Common myeloid progenitor, CD34-positive (primary cell): Measurements from ENCODE around the gene ZNF627.
"Not testable (repeated sequence)": the region's sequence is repeated elsewhere in the genome, so short reads cannot be mapped to it uniquely, and the experiment has no call there.

Source experiments
- CTCF ChIA-PET: fragments of 350-600 bp; sonication (Branson Sonifier 250); formaldehyde crosslinking; loops from one replicate; lab custom pipeline; 2021; ENCODE audit warnings: antibody characterized with exemption; lab: Charles Lee
- POLR2A ChIA-PET: fragments of 350-600 bp; sonication (Branson Sonifier 250); formaldehyde crosslinking; loops from one replicate; lab custom pipeline; 2021; ENCODE audit warnings: antibody characterized with exemption; lab: Charles Lee
- DNase-seq, 3 donors: peaks; one replicate each; pipeline versions ENCODE4 v3.0.0 to v3.0.0-alpha.2; 2013
- H3K27ac ChIP-seq, 2 experiments: 1 replicate in 1 of 2; 2 replicates in 1 of 2; pipeline ENCODE4 v1.7.0; 2013; ENCODE audit warnings: inconsistent platforms in 2 of 2, low read length in 2 of 2, mild to moderate bottlenecking in 2 of 2, low read depth in 1 of 2, moderate library complexity in 1 of 2; ENCODE audit not compliant: severe bottlenecking in 2 of 2, insufficient read depth in 1 of 2, poor library complexity in 1 of 2
- H3K27me3 ChIP-seq, 5 experiments: replicated peaks in 2 of 5; 1 replicate in 3 of 5; 2 replicates in 2 of 5; pipeline versions ENCODE4 v1.6.1 to v1.7.0; 2013; ENCODE audit warnings: low read length in 4 of 5, mild to moderate bottlenecking in 2 of 5, moderate library complexity in 2 of 5, inconsistent platforms in 1 of 5; ENCODE audit not compliant: insufficient read depth in 5 of 5, control insufficient read depth in 4 of 5
- H3K36me3 ChIP-seq, 4 experiments: 1 replicate in 2 of 4; 2 replicates in 2 of 4; pipeline versions ENCODE4 v1.6.1 to v1.7.0; 2013; ENCODE audit warnings: low read length in 3 of 4, control low read depth in 1 of 4, mild to moderate bottlenecking in 1 of 4; ENCODE audit not compliant: control insufficient read depth in 4 of 4, insufficient read depth in 4 of 4
- H3K4me1 ChIP-seq, 4 experiments: 1 replicate in 3 of 4; 2 replicates in 1 of 4; pipeline versions ENCODE4 v1.6.1 to v1.7.1; 2013; ENCODE audit warnings: low read length in 3 of 4, mild to moderate bottlenecking in 3 of 4, control low read depth in 1 of 4, inconsistent platforms in 1 of 4, moderate library complexity in 1 of 4; ENCODE audit not compliant: control insufficient read depth in 4 of 4, insufficient read depth in 4 of 4; ENCODE audit errors: control extremely low read depth in 1 of 4
- H3K4me3 ChIP-seq, 7 experiments: 1 replicate in 4 of 7; 2 replicates in 3 of 7; pipeline versions ENCODE4 v1.5.1 to v1.7.0; 2013; ENCODE audit warnings: mild to moderate bottlenecking in 7 of 7, low read length in 6 of 7, moderate library complexity in 6 of 7, inconsistent platforms in 2 of 7, low read depth in 2 of 7, control low read depth in 1 of 7; ENCODE audit not compliant: insufficient read depth in 4 of 7, control insufficient read depth in 1 of 7; ENCODE audit errors: extremely low read depth in 1 of 7
- H3K9me3 ChIP-seq, 5 experiments: 1 replicate in 4 of 5; 2 replicates in 1 of 5; pipeline versions ENCODE4 v1.6.1 to v1.7.1; 2013; ENCODE audit warnings: low read length in 4 of 5, mild to moderate bottlenecking in 2 of 5, inconsistent platforms in 1 of 5, low read depth in 1 of 5, moderate library complexity in 1 of 5; ENCODE audit not compliant: control insufficient read depth in 4 of 5, insufficient read depth in 2 of 5; ENCODE audit errors: control extremely low read depth in 1 of 5
- WGBS: methylation state at CpG from one replicate; pipeline ENCODE4 v1.1.5; 2013; ENCODE audit not compliant: insufficient coverage; 5-methylcytosine and 5-hydroxymethylcytosine counted together

The ZNF627 gene

GRCh38 chr19:11599704-11600103, 2.4 kb downstream of the ZNF627 start:
- Histone ChIP-seq H3K36me3 (peaks cover 4 to 23% (median 17%) of the 10 kb centered on the region in 4 experiments), H3K4me1 (peaks cover 5 to 21% (median 11%) of the 10 kb centered on the region in 4 experiments)
- H3K9me3 ChIP-seq, H3K27me3 ChIP-seq, DNase-seq, H3K27ac ChIP-seq, POLR2A ChIA-PET, H3K4me3 ChIP-seq, CTCF ChIA-PET: not testable (repeated sequence)
- WGBS, result 94% methylated on average over 4 of the region's 8 CpGs

GRCh38 chr19:11606484-11606883, 9.2 kb downstream of the ZNF627 start:
- Histone ChIP-seq H3K4me1 (no peaks in the 10 kb centered on the region), H3K4me3 (no peak overlapping the region), H3K36me3 (peaks cover 9 to 42% (median 27%) of the 10 kb centered on the region in 4 experiments), H3K27ac (no peak overlapping the region), H3K27me3 (no peaks in the 10 kb centered on the region), H3K9me3 (peaks cover 0 to 27% (median 7%) of the 10 kb centered on the region in 5 experiments)
- WGBS, result 96% methylated on average over 8 of the region's 8 CpGs
- CTCF ChIA-PET, result no interaction called here
- POLR2A ChIA-PET, result no interaction called here
- no peak for DNase-seq

- H3K4me1 ChIP-seq, result no peaks in the 10 kb centered on the region
- peaks cover 22 to 44% (median 26%) of the 10 kb centered on the region in 4 experiments for H3K36me3 ChIP-seq
- CTCF ChIA-PET, result interaction anchor here (0.8 kb wide), 1 partner anchor 16 kb away, joined by 3 read pairs; no protein-coding TSS in a partner anchor
- H3K27me3 ChIP-seq, result no peaks in the 10 kb centered on the region
- WGBS, result 100% methylated on average over 1 of the region's 1 CpG
- no peak for DNase-seq
- POLR2A ChIA-PET, result interaction anchor here (0.5 kb wide), 1 partner anchor 398 kb away, joined by 4 read pairs; no protein-coding TSS in a partner anchor
- no peak overlapping the region for H3K4me3 ChIP-seq
- no peak overlapping the region for H3K27ac ChIP-seq
- peaks cover 2 to 28% (median 14%) of the 10 kb centered on the region in 5 experiments for H3K9me3 ChIP-seq
These were observed 14.4 kb downstream of the ZNF627 start for GRCh38 chr19:11611730-11612129.

- no peaks in the 10 kb centered on the region for H3K27me3 ChIP-seq
- peaks cover 11 to 37% (median 22%) of the 10 kb centered on the region in 5 experiments for H3K9me3 ChIP-seq
- H3K4me3 ChIP-seq, result no peak overlapping the region
- no peaks in the 10 kb centered on the region for H3K4me1 ChIP-seq
- DNase-seq, result peak in 2 of 3 donors; percentile 20 to 41
- POLR2A ChIA-PET, result no interaction called here
- WGBS, result no CpG with 5 or more reads among the region's 5 CpGs
- peaks cover 30 to 46% (median 34%) of the 10 kb centered on the region in 4 experiments for H3K36me3 ChIP-seq
- H3K27ac ChIP-seq, result no peak overlapping the region
- CTCF ChIA-PET, result no interaction called here
These were observed 15.7 kb downstream of the ZNF627 start for GRCh38 chr19:11612816-11613511.

- no peak for DNase-seq
- 98% methylated on average over 18 of the region's 19 CpGs for WGBS
- no peaks in the 10 kb centered on the region for H3K4me1 ChIP-seq
- peaks cover 15 to 49% (median 25%) of the 10 kb centered on the region in 5 experiments for H3K9me3 ChIP-seq
- H3K27ac ChIP-seq, result no peak overlapping the region
- POLR2A ChIA-PET, result no interaction called here
- CTCF ChIA-PET, result no interaction called here
- H3K27me3 ChIP-seq, result no peaks in the 10 kb centered on the region
- H3K36me3 ChIP-seq, result peaks cover 45 to 76% (median 55%) of the 10 kb centered on the region in 4 experiments
- peak overlapping the region in 1 of 7 experiments; percentile 6 for H3K4me3 ChIP-seq
These were observed 20.1 kb downstream of the ZNF627 start for GRCh38 chr19:11617180-11618062.

GRCh38 chr19:11620553-11620952, 23.3 kb downstream of the ZNF627 start:
- POLR2A ChIA-PET, result interaction anchor here (0.6 kb wide), 1 partner anchor 31 kb away, joined by 3 read pairs; no protein-coding TSS in a partner anchor
- H3K27me3 ChIP-seq, result peaks cover 0 to 3% (median 0%) of the 10 kb centered on the region in 5 experiments
- H3K9me3 ChIP-seq, result peaks cover 15 to 34% (median 20%) of the 10 kb centered on the region in 5 experiments
- no peak overlapping the region for H3K4me3 ChIP-seq
- DNase-seq, result no peak
- H3K27ac ChIP-seq, result no peak overlapping the region
- peaks cover 0 to 12% (median 11%) of the 10 kb centered on the region in 4 experiments for H3K4me1 ChIP-seq
- H3K36me3 ChIP-seq, result peaks cover 34 to 57% (median 42%) of the 10 kb centered on the region in 4 experiments
- CTCF ChIA-PET, result no interaction called here
- WGBS, result 85% methylated on average over 3 of the region's 4 CpGs
